C4-2B (cell line): ENCODE measurements around the gene VCAN.

Source experiments
- CTCF ChIP-seq: fragments of 450-650 bp; conservative IDR thresholded peaks from 2 replicates; pipeline ENCODE4 v1.5.1; 2017; ENCODE audit warnings: mild to moderate bottlenecking
- ZFX ChIP-seq: fragments of 450-650 bp; IDR thresholded peaks from 2 replicates; pipeline ENCODE4 v1.6.1; 2017

GRCh38 chr5:83522446-83522845, 50.9 kb downstream of the VCAN start:
- TF ChIP-seq CTCF: no peak
- TF ChIP-seq ZFX: no peak
